ENCODE measurements around the gene RBM43.

DNA sequence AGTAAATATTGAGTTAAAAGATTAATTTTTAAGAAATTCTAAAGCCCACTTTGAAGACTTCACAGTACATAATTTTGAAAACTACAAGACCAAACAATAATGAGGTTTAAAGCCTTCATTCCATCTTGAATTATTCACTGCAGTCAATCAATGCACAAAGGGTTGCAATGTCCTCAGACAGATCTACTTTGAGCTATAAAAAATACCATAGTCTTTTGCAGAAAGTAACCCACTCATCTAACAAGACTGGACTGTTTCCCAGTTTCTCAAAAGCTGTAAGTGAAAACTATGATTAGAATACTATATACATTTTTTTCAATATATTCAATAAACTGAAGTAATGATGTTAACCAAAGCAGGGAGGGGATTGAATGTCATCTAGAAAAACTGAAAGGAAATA, 10.2 kb upstream of the RBM43 start:
- TF ChIP-seq, protein P1, sequence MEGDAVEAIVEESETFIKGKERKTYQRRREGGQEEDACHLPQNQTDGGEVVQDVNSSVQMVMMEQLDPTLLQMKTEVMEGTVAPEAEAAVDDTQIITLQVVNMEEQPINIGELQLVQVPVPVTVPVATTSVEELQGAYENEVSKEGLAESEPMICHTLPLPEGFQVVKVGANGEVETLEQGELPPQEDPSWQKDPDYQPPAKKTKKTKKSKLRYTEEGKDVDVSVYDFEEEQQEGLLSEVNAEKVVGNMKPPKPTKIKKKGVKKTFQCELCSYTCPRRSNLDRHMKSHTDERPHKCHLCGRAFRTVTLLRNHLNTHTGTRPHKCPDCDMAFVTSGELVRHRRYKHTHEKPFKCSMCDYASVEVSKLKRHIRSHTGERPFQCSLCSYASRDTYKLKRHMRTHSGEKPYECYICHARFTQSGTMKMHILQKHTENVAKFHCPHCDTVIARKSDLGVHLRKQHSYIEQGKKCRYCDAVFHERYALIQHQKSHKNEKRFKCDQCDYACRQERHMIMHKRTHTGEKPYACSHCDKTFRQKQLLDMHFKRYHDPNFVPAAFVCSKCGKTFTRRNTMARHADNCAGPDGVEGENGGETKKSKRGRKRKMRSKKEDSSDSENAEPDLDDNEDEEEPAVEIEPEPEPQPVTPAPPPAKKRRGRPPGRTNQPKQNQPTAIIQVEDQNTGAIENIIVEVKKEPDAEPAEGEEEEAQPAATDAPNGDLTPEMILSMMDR (IDR thresholded peaks at IDR 0.05; ENCODE audit: low read depth, low read length, missing input control), result no peak
- TF ChIP-seq, protein P2, sequence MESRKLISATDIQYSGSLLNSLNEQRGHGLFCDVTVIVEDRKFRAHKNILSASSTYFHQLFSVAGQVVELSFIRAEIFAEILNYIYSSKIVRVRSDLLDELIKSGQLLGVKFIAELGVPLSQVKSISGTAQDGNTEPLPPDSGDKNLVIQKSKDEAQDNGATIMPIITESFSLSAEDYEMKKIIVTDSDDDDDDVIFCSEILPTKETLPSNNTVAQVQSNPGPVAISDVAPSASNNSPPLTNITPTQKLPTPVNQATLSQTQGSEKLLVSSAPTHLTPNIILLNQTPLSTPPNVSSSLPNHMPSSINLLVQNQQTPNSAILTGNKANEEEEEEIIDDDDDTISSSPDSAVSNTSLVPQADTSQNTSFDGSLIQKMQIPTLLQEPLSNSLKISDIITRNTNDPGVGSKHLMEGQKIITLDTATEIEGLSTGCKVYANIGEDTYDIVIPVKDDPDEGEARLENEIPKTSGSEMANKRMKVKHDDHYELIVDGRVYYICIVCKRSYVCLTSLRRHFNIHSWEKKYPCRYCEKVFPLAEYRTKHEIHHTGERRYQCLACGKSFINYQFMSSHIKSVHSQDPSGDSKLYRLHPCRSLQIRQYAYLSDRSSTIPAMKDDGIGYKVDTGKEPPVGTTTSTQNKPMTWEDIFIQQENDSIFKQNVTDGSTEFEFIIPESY (IDR thresholded peaks at IDR 0.05), result no peak
- TF ChIP-seq, protein P3, sequence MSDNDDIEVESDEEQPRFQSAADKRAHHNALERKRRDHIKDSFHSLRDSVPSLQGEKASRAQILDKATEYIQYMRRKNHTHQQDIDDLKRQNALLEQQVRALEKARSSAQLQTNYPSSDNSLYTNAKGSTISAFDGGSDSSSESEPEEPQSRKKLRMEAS (IDR thresholded peaks at IDR 0.05), result no peak
- TF ChIP-seq, protein P4, sequence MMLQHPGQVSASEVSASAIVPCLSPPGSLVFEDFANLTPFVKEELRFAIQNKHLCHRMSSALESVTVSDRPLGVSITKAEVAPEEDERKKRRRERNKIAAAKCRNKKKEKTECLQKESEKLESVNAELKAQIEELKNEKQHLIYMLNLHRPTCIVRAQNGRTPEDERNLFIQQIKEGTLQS (IDR thresholded peaks at IDR 0.05), result no peak

Data from liver (tissue), 3 donors.